Endothelial cell (in vitro differentiated cells): ENCODE results near the gene BCCIP. TPM values are rescaled to one million over a fixed set of nuclear protein-coding genes. Genes with fewer than 3 reads are reported as not detected.

Experiments
- DNase-seq: peaks from one replicate; pipeline ENCODE4 v3.0.0; 2021; ENCODE audit warnings: low spot score
- H3K27ac Mint-ChIP-seq: one replicate; pipeline ENCODE4 v1.8.0; 2021; ENCODE audit warnings: mixed read lengths, inconsistent platforms; ENCODE audit not compliant: unreplicated experiment
- H3K27me3 Mint-ChIP-seq: one replicate; pipeline ENCODE4 v1.8.0; 2021; ENCODE audit warnings: mild to moderate bottlenecking, moderate library complexity, mixed read lengths, inconsistent platforms; ENCODE audit not compliant: unreplicated experiment
- H3K36me3 Mint-ChIP-seq: one replicate; pipeline ENCODE4 v1.8.0; 2021; ENCODE audit warnings: mild to moderate bottlenecking, low read depth, mixed read lengths, inconsistent platforms; ENCODE audit not compliant: unreplicated experiment
- H3K4me1 Mint-ChIP-seq: one replicate; pipeline ENCODE4 v1.8.0; 2021; ENCODE audit warnings: mild to moderate bottlenecking, mixed read lengths, inconsistent platforms; ENCODE audit not compliant: unreplicated experiment
- H3K4me3 Mint-ChIP-seq: one replicate; pipeline ENCODE4 v1.8.0; 2021; ENCODE audit warnings: mild to moderate bottlenecking, mixed read lengths, inconsistent platforms; ENCODE audit not compliant: unreplicated experiment
- H3K9me3 Mint-ChIP-seq: one replicate; pipeline ENCODE4 v1.8.0; 2021; ENCODE audit warnings: mixed read lengths, inconsistent platforms; ENCODE audit not compliant: unreplicated experiment
- CTCF ChIP-seq: fragments of 200-600 bp; sonication (generic); IDR thresholded peaks from one replicate; pipeline ENCODE4 v1.5.0; 2021; ENCODE audit warnings: antibody characterized with exemption; ENCODE audit not compliant: unreplicated experiment
- total RNA-seq: library from RNA; stranded (reverse); fragmentation: NEBNext Ultra II Directional; extraction: Animal tissue kit (Norgen Biotek cat#: 25700); gene quantifications from one replicate; pipeline ENCODE4 v1.2.1, GENCODE V29; 2021; ENCODE audit not compliant: unreplicated experiment

BCCIP gene
- total RNA-seq, 1 donor from 2014 or later, result 39.4 TPM

DNA sequence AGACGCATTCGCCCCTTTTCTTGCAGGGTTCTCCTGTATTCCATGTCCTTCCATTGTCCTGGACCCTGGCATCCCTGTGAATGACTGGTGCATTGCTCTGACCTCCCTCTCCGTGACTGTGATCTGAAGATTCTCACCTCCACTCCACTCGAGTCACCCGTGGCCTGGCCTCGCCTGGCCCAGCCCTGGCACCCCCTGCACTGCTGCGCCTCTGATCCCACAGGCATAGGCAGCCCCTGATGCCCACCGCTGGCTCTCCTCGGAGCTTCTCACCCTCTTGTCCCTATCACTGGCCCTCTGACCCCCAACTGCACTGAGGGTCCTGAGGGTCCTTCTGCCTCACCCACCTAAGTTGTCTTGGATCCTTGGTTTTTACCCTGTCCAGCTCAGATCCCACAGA, 45.5 kb upstream of the BCCIP start:
- H3K27me3 Mint-ChIP-seq, result peaks cover 2% of the 10 kb centered on the region
- no peak overlapping the region for H3K27ac Mint-ChIP-seq
- no peak for DNase-seq
- H3K4me1 Mint-ChIP-seq, result no peaks in the 10 kb centered on the region
- no peak overlapping the region for H3K4me3 Mint-ChIP-seq
- H3K9me3 Mint-ChIP-seq, result no peaks in the 10 kb centered on the region
- peaks cover 11% of the 10 kb centered on the region for H3K36me3 Mint-ChIP-seq
- no peak for TF ChIP-seq CTCF

DNA sequence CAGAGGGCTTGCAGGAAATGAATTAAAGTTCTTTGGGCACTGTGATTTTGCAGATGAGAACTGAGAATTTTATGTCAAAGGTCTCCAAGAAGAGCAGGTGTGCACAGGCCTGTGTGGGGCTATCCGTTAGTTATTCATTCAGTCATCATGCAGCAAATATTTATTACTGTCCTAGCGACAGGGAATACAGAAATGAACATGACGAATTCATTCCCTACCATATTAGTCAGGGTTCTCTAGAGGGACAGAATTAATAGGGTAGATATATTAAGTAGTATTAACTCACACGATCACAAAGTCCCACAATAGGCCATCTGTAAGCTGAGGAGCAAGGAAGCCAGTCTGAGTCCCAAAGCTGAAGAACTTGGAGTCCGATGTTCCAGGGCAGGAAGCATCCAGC, 44.8 kb upstream of the BCCIP start:
- H3K36me3 Mint-ChIP-seq, result peaks cover 11% of the 10 kb centered on the region
- no peaks in the 10 kb centered on the region for H3K9me3 Mint-ChIP-seq
- H3K27ac Mint-ChIP-seq, result no peak overlapping the region
- H3K4me3 Mint-ChIP-seq, result no peak overlapping the region
- H3K27me3 Mint-ChIP-seq, result peaks cover 2% of the 10 kb centered on the region
- DNase-seq, result no peak
- no peak for TF ChIP-seq CTCF
- no peaks in the 10 kb centered on the region for H3K4me1 Mint-ChIP-seq

DNA sequence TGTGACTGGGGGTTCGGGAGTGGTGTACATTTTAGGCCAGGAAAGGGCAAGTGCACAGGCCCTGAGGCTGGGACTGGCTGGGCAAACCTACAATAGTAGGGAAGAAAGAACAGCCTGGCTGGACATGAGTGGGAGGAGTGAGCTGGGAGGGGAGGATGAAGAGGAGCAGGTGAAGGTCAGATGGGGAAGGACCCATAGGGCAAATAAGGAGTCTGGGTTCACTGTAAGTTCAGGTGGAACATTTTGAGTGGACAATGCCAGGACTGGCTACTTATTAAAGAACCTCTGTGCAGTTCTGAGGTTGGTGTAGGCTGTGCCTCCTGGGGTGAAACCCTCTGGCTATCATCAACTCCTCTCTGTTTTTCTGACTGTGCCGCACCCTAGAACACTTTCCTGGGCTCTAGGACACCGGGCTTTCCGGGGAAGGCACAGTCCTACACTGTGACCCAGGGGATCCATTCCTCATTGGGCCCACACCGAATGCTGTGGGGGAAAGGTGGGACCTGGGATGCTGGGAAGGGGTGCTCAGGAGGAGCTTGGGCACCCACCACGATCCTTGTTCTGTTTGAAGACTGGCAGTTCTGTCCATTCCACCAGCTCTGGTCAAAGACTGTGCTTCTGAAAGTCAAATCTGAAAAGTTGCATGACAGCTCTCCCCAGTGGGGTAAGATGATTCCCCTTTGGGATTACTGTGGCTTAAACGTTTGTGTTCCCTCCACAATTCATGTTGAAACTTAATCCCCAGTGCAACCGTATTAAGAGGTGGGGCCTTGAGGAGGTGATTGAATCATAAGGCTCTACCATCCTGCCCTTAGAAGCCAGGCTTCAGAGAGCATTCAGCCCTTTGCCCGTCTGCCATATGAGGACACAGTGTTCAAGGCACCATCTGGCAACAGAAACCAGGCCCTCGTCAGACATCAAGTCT, 43.7 kb upstream of the BCCIP start:
- Mint-ChIP-seq H3K27me3 (peaks cover 2% of the 10 kb centered on the region), H3K9me3 (no peaks in the 10 kb centered on the region)
- no peak for DNase-seq

DNA sequence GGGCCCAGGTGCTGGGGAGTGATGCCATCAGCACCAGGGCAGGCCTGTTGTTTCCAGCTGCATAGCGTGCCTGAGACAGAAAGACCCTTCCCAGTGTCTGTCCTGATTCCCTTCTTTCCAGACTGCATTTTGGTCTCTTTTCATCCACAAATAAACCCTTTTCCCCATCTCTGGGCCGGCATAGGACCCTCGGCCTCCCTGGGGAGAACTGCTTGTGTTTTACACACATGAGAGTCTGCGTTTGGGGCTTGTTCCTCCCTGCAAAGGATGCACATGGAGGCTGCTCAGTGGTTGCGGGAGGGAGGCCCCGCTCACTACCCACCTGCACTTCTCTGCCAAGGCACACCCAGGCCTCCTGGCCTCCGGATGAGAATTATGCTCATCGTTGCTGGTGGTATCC, 42.0 kb upstream of the BCCIP start:
- Mint-ChIP-seq H3K4me1 (no peaks in the 10 kb centered on the region), H3K36me3 (peaks cover 11% of the 10 kb centered on the region), H3K27ac (no peak overlapping the region), H3K4me3 (no peak overlapping the region), H3K27me3 (peaks cover 2% of the 10 kb centered on the region), H3K9me3 (no peaks in the 10 kb centered on the region)
- no peak for TF ChIP-seq CTCF
- no peak for DNase-seq

More for the DNA sequence above, 43.7 kb upstream of the BCCIP start:
- Mint-ChIP-seq H3K4me3 (no peak overlapping the region), H3K4me1 (no peaks in the 10 kb centered on the region), H3K36me3 (peaks cover 11% of the 10 kb centered on the region), H3K27ac (no peak overlapping the region)
- no peak for TF ChIP-seq CTCF

DNA sequence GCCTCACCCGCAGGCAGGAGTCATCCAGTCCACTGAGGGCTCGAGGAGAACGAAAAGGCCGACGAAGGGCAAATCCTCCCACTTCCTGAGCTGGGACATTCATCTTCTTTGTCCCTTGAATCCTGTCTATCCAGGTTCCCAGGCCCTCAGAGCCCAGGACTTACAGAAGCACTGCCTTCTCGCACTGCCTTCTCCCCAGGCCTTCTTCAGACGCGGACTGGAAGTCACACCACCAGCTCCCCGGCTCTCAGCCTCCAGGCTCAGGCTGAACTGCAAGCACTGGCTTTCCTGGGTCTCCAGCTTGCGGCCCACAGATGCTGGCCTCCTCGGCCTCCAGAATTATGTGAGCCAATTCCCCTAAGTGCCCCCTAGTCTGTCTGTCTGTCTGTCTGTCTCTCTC, 41.3 kb upstream of the BCCIP start:
- H3K27me3 Mint-ChIP-seq, result peaks cover 2% of the 10 kb centered on the region
- no peaks in the 10 kb centered on the region for H3K4me1 Mint-ChIP-seq
- DNase-seq, result no peak
- TF ChIP-seq CTCF, result no peak
- H3K4me3 Mint-ChIP-seq, result no peak overlapping the region
- no peak overlapping the region for H3K27ac Mint-ChIP-seq
- no peaks in the 10 kb centered on the region for H3K9me3 Mint-ChIP-seq
- peaks cover 11% of the 10 kb centered on the region for H3K36me3 Mint-ChIP-seq
